Measurements from ENCODE around the gene PCNX2. TPM values are rescaled to one million over a fixed set of nuclear protein-coding genes. Genes with fewer than 3 reads are reported as not detected.

Gene PCNX2
- total and polyA plus RNA-seq, 2 donors (not counting 1 experiment from before 2014, with no cell fraction given), result 13.0 to 37.8 TPM

- Histone ChIP-seq H3K9me3 (ENCODE audit: control insufficient read depth, insufficient read depth, low read depth, low read length) (no peaks in the 10 kb centered on the region), H4K20me1 (ENCODE audit: control insufficient read depth, extremely low read depth, insufficient read depth, low read length) (no peaks in the 10 kb centered on the region), H3K36me3 (ENCODE audit: control insufficient read depth, insufficient read depth, low read length) (no peaks in the 10 kb centered on the region), H3K9ac (ENCODE audit: insufficient read depth, low read length) (no peak overlapping the region), H3K27ac (ENCODE audit: insufficient read depth, low read length) (no peak overlapping the region), H3K4me2 (ENCODE audit: extremely low read depth, insufficient read depth, low read length) (no peak overlapping the region), H3K4me3 (replicated peaks in 1 of 4; ENCODE audit: control extremely low read depth in 1 of 4, insufficient read depth in 1 of 4, low read depth in 3 of 4, low read length in 4 of 4) (no peak overlapping the region), H2AFZ (ENCODE audit: low read length) (no peak overlapping the region), H3K79me2 (ENCODE audit: control insufficient read depth, insufficient read depth, low read length) (no peaks in the 10 kb centered on the region), H3K27me3 (ENCODE audit: control insufficient read depth, insufficient read depth, low read length) (no peaks in the 10 kb centered on the region), H3K4me1 (ENCODE audit: control insufficient read depth, extremely low read depth, insufficient read depth, low read length) (no peaks in the 10 kb centered on the region)
- no peak for DNase-seq (ENCODE audit: low read depth in 2 of 2)
- TF ChIP-seq CTCF (conservative IDR thresholded peaks at IDR 0.05 in 1 of 2, IDR thresholded peaks at IDR 0.05 in 1 of 2; ENCODE audit: low read depth in 1 of 2, low read length in 2 of 2) (no peak), EZH2 (IDR thresholded peaks at IDR 0.05; ENCODE audit: low read length, missing control alignments) (no peak)
Observed at GRCh38 chr1:233057836-233058235, 237.7 kb downstream of the PCNX2 start.

- Histone ChIP-seq H3K27ac (ENCODE audit: insufficient read depth, low read length) (no peak overlapping the region), H3K36me3 (ENCODE audit: control insufficient read depth, insufficient read depth, low read length) (no peaks in the 10 kb centered on the region), H3K27me3 (ENCODE audit: control insufficient read depth, insufficient read depth, low read length) (no peaks in the 10 kb centered on the region), H4K20me1 (ENCODE audit: control insufficient read depth, extremely low read depth, insufficient read depth, low read length) (no peaks in the 10 kb centered on the region), H3K9ac (ENCODE audit: insufficient read depth, low read length) (no peak overlapping the region), H3K4me3 (replicated peaks in 1 of 4; ENCODE audit: control extremely low read depth in 1 of 4, insufficient read depth in 1 of 4, low read depth in 3 of 4, low read length in 4 of 4) (no peak overlapping the region), H2AFZ (ENCODE audit: low read length) (no peak overlapping the region), H3K4me1 (ENCODE audit: control insufficient read depth, extremely low read depth, insufficient read depth, low read length) (no peaks in the 10 kb centered on the region), H3K9me3 (ENCODE audit: control insufficient read depth, insufficient read depth, low read depth, low read length) (no peaks in the 10 kb centered on the region), H3K4me2 (ENCODE audit: extremely low read depth, insufficient read depth, low read length) (no peak overlapping the region), H3K79me2 (ENCODE audit: control insufficient read depth, insufficient read depth, low read length) (no peaks in the 10 kb centered on the region)
- TF ChIP-seq CTCF (conservative IDR thresholded peaks at IDR 0.05 in 1 of 2, IDR thresholded peaks at IDR 0.05 in 1 of 2; ENCODE audit: low read depth in 1 of 2, low read length in 2 of 2), result no peak
- TF ChIP-seq EZH2 (IDR thresholded peaks at IDR 0.05; ENCODE audit: low read length, missing control alignments), result no peak
- DNase-seq (ENCODE audit: low read depth in 2 of 2), result no peak
Observed at GRCh38 chr1:233055879-233056641, 239.5 kb downstream of the PCNX2 start.

- Histone ChIP-seq H3K9me3 (ENCODE audit: control insufficient read depth, insufficient read depth, low read depth, low read length) (no peaks in the 10 kb centered on the region), H3K79me2 (ENCODE audit: control insufficient read depth, insufficient read depth, low read length) (no peaks in the 10 kb centered on the region), H4K20me1 (ENCODE audit: control insufficient read depth, extremely low read depth, insufficient read depth, low read length) (no peaks in the 10 kb centered on the region), H3K27me3 (ENCODE audit: control insufficient read depth, insufficient read depth, low read length) (no peaks in the 10 kb centered on the region), H3K4me3 (replicated peaks in 1 of 4; ENCODE audit: control extremely low read depth in 1 of 4, insufficient read depth in 1 of 4, low read depth in 3 of 4, low read length in 4 of 4) (no peak overlapping the region), H3K36me3 (ENCODE audit: control insufficient read depth, insufficient read depth, low read length) (no peaks in the 10 kb centered on the region), H3K4me1 (ENCODE audit: control insufficient read depth, extremely low read depth, insufficient read depth, low read length) (no peaks in the 10 kb centered on the region), H3K4me2 (ENCODE audit: extremely low read depth, insufficient read depth, low read length) (no peak overlapping the region), H3K27ac (ENCODE audit: insufficient read depth, low read length) (no peak overlapping the region), H2AFZ (ENCODE audit: low read length) (no peak overlapping the region), H3K9ac (ENCODE audit: insufficient read depth, low read length) (no peak overlapping the region)
- DNase-seq (ENCODE audit: low read depth in 2 of 2), result peak in 1 of 2 donors; percentile 84
- TF ChIP-seq CTCF (conservative IDR thresholded peaks at IDR 0.05 in 1 of 2, IDR thresholded peaks at IDR 0.05 in 1 of 2; ENCODE audit: low read depth in 1 of 2, low read length in 2 of 2), result no peak
- no peak for TF ChIP-seq EZH2 (IDR thresholded peaks at IDR 0.05; ENCODE audit: low read length, missing control alignments)
Observed at GRCh38 chr1:233045588-233045987, 249.9 kb downstream of the PCNX2 start.
